H1 (cell line): ENCODE results near the gene PRKCI.

Experiments used
- CBX8 ChIP-seq: fragments of 300-800, 300-1000 bp; sonication (generic); IDR thresholded peaks from 2 replicates; pipeline ENCODE4 v1.7.1; 2016; ENCODE audit warnings: low read depth, low read length, borderline replicate concordance
- CEBPB ChIP-seq: IDR thresholded peaks from 2 replicates; pipeline ENCODE4 v1.6.1; 2012; ENCODE audit warnings: low read depth, low read length
- CHD2 ChIP-seq: IDR thresholded peaks from 2 replicates; pipeline ENCODE4 v1.6.1; 2012; ENCODE audit warnings: low read length, improper control_type of control experiment
- CREB1 ChIP-seq: IDR thresholded peaks from 2 replicates; pipeline ENCODE4 v1.6.1; 2012; ENCODE audit warnings: inconsistent platforms
- EZH2 ChIP-seq: fragments of 200-600 bp; sonication (generic); IDR thresholded peaks from 2 replicates; pipeline ENCODE4 v1.7.1; 2012; ENCODE audit warnings: low read depth, mild to moderate bottlenecking, moderate library complexity, low read length, inconsistent platforms; ENCODE audit not compliant: severe bottlenecking
- HDAC6 ChIP-seq: IDR thresholded peaks from one replicate; pipeline ENCODE4 v1.7.1; 2012; ENCODE audit warnings: low read depth, mild to moderate bottlenecking, inconsistent platforms, low read length, moderate library complexity
- MAFK ChIP-seq: IDR thresholded peaks from 2 replicates; pipeline ENCODE4 v1.6.1; 2012; ENCODE audit warnings: low read depth, mild to moderate bottlenecking, improper control_type of control experiment, low read length
- POLR2A ChIP-seq, 2 experiments: IDR thresholded peaks; 1 replicate in 1 of 2; 2 replicates in 1 of 2; pipeline ENCODE4 v1.6.1; 2011; ENCODE audit warnings: low read depth in 2 of 2, low read length in 2 of 2, mild to moderate bottlenecking in 2 of 2; ENCODE audit errors: control extremely low read depth in 1 of 2
- POLR2AphosphoS5 ChIP-seq: IDR thresholded peaks from 2 replicates; pipeline ENCODE4 v1.6.1; 2011; ENCODE audit warnings: low read depth, low read length
- TCF12 ChIP-seq: IDR thresholded peaks from 2 replicates; pipeline ENCODE4 v1.6.1; 2011; ENCODE audit warnings: low read depth, mild to moderate bottlenecking, low read length
- ZNF274 ChIP-seq: IDR thresholded peaks from 2 replicates; pipeline ENCODE4 v1.7.0; 2012; ENCODE audit warnings: low read length, borderline replicate concordance; ENCODE audit errors: extremely low read depth
- TF ChIP-seq, protein P1 (sequence below), 3 experiments: IDR thresholded peaks; 1 replicate in 2 of 3; 2 replicates in 1 of 3; pipeline versions ENCODE4 v1.5.1 to v1.6.1; 2011; ENCODE audit warnings: low read length in 3 of 3, mild to moderate bottlenecking in 3 of 3, inconsistent platforms in 2 of 3, low read depth in 1 of 3, moderate library complexity in 1 of 3; ENCODE audit not compliant: insufficient read depth in 1 of 3; ENCODE audit errors: control extremely low read depth in 1 of 3
- TF ChIP-seq, protein P2 (sequence below): IDR thresholded peaks from 2 replicates; pipeline ENCODE4 v1.6.1; 2011; ENCODE audit warnings: low read depth, mild to moderate bottlenecking, low read length; ENCODE audit not compliant: insufficient read depth
- TF ChIP-seq, protein P3 (sequence below): IDR thresholded peaks from 2 replicates; pipeline ENCODE4 v1.6.1; 2012; ENCODE audit warnings: inconsistent platforms

DNA sequence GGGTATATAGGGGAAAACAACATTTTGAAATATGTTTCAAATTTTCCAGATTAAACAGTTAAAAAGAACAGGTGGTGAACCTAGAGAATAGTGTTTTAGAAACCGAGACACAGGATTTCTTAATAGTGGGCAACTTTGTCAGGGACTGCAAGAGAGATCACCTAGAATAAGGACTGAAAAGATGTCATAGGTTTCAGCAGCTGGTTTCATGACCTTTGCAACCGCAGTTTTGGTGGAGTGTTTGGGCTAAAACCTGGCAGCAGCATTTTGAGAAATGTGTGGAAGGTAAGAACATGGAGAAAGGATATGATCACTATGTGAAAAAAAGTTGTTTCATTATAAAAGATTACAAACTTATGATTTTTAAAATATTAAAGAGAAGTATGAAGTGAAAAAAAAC, 34.9 kb downstream of the PRKCI start:
- TF ChIP-seq, protein P1, sequence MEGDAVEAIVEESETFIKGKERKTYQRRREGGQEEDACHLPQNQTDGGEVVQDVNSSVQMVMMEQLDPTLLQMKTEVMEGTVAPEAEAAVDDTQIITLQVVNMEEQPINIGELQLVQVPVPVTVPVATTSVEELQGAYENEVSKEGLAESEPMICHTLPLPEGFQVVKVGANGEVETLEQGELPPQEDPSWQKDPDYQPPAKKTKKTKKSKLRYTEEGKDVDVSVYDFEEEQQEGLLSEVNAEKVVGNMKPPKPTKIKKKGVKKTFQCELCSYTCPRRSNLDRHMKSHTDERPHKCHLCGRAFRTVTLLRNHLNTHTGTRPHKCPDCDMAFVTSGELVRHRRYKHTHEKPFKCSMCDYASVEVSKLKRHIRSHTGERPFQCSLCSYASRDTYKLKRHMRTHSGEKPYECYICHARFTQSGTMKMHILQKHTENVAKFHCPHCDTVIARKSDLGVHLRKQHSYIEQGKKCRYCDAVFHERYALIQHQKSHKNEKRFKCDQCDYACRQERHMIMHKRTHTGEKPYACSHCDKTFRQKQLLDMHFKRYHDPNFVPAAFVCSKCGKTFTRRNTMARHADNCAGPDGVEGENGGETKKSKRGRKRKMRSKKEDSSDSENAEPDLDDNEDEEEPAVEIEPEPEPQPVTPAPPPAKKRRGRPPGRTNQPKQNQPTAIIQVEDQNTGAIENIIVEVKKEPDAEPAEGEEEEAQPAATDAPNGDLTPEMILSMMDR (IDR thresholded peaks at IDR 0.05; ENCODE audit: control extremely low read depth in 1 of 3, insufficient read depth in 1 of 3, low read depth in 1 of 3, low read length in 3 of 3) = no peak
- TF ChIP-seq CEBPB (no peak), TCF12 (no peak), POLR2A (IDR thresholded peaks at IDR 0.05; ENCODE audit: control extremely low read depth in 1 of 2, low read depth in 2 of 2, low read length in 2 of 2) (no peak), CREB1 (no peak), CHD2 (no peak), MAFK (no peak), EZH2 (no peak), ZNF274 (no peak), POLR2AphosphoS5 (no peak), HDAC6 (no peak), CBX8 (no peak)
- TF ChIP-seq, protein P2, sequence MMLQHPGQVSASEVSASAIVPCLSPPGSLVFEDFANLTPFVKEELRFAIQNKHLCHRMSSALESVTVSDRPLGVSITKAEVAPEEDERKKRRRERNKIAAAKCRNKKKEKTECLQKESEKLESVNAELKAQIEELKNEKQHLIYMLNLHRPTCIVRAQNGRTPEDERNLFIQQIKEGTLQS = no peak
- TF ChIP-seq, protein P3, sequence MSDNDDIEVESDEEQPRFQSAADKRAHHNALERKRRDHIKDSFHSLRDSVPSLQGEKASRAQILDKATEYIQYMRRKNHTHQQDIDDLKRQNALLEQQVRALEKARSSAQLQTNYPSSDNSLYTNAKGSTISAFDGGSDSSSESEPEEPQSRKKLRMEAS = no peak
